ENCODE data around the gene MAPK12. TPM values are rescaled to one million over a fixed set of nuclear protein-coding genes. Genes with fewer than 3 reads are reported as not detected.

The MAPK12 gene
- total RNA-seq, 3 donors from 2014 or later: 3.8 to 9.8 (median 5.3) TPM

DNA sequence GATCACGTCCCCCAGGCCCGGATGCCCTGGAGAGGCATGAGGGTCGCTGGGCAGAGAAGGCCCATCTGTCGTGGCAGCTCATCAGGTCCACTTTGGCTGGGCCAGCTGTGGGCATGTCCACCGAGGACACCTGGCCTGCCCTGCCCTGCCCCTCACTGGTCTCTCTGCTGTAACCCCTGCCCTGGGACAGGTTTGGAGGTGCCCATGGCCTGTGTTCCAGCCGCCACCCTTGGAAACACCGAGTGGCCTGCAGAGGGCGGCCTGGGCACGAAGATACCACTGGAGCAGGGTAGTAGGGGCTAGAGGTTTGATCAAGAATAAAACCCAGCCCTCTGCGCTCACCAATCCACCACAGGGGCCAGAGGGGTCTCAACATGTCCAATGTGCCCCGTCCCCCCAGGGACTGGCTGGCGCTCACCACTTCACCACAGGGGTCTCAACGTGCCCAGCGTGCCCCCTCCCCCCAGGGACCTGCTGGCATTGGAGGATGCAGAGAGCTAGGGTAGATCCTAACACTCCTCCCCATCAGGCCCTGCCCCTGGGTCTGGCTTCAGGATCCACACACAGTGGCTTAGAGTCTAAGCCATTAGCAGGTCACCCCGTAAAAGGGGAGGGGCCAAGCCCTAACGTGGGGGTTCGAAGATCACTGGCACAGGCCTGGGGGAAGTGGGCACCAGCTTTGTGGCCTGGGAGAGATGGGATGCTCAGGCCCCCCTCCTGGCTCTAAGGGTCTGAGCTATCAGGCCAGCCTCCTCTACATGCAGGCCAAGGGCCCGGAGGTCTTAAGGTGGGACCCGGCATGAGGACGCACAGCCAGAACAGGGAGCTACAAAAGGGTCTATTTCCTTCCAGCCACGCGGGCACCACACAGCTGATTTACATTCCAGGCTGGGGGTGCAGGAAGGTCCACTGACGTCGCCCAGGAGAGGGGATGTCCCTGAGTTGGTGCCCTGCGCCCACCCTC lies 9.1 kb downstream of the MAPK12 start:
- Histone ChIP-seq H3K27ac (peak overlapping the region in 1 of 2 donors; percentile 80), H3K4me1 (peaks cover 9 to 11% of the 10 kb centered on the region in 2 donors), H3K4me3 (peak overlapping the region in 2 of 3 donors; percentile 71 to 74), H3K9me3 (no peaks in the 10 kb centered on the region), H3K36me3 (no peaks in the 10 kb centered on the region), H3K27me3 (peaks cover 0 to 4% of the 10 kb centered on the region in 2 donors)
- intact Hi-C loops (cut with DNase I; ENCODE audit: low total_unique reads): loop anchor here (10.0 kb wide), 1 partner anchor 252 kb away; the partner anchor contains the start of genes LMF2 and NCAPH2
- TF ChIP-seq, protein P1, sequence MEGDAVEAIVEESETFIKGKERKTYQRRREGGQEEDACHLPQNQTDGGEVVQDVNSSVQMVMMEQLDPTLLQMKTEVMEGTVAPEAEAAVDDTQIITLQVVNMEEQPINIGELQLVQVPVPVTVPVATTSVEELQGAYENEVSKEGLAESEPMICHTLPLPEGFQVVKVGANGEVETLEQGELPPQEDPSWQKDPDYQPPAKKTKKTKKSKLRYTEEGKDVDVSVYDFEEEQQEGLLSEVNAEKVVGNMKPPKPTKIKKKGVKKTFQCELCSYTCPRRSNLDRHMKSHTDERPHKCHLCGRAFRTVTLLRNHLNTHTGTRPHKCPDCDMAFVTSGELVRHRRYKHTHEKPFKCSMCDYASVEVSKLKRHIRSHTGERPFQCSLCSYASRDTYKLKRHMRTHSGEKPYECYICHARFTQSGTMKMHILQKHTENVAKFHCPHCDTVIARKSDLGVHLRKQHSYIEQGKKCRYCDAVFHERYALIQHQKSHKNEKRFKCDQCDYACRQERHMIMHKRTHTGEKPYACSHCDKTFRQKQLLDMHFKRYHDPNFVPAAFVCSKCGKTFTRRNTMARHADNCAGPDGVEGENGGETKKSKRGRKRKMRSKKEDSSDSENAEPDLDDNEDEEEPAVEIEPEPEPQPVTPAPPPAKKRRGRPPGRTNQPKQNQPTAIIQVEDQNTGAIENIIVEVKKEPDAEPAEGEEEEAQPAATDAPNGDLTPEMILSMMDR (IDR thresholded peaks at IDR 0.05): peak; percentile 10 to 75 (median 66)
- TF ChIP-seq POLR2AphosphoS5 (IDR thresholded peaks at IDR 0.05) (no peak), POLR2A (IDR thresholded peaks at IDR 0.05) (no peak)
- peak; percentile 76 to 81 for DNase-seq (ENCODE audit: low spot score in 2 of 2)

DNA sequence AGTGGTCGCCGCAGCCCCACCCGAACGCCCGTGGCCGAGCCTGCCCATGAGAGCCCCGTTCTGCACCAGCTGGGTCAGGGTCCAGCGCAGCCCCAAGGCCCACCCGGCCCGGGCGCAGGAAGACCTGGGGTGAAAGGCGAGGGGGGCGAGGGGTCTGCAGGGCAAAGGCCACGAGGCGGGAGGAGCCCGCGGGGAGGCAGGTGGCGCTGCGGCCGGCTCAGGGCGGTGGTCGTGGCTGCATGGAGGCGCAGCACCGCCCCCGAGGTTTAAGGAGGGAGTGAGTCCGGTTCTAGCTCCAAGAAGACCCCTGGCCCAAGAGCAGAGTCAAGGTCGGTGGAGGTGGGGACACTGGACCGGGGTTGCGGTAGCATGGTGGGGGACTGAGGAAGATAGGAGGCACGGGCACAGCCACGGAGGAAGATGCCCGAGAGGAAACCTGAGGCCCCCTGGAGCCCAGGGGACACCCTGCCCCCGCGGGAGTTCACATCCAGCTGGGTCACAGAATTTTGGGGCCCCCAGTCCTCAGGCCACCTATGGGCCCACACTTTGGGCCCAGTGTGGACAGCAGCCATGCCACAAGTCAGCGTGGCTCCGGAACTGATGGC lies 9.9 kb downstream of the MAPK12 start:
- Histone ChIP-seq H3K36me3 (no peaks in the 10 kb centered on the region), H3K27me3 (no peaks in the 10 kb centered on the region), H3K9me3 (no peaks in the 10 kb centered on the region), H3K4me1 (peaks cover 9 to 11% of the 10 kb centered on the region in 2 donors), H3K27ac (peak overlapping the region; percentile 75 to 80), H3K4me3 (peak overlapping the region; percentile 71 to 74 (median 71))
- no peak for TF ChIP-seq POLR2A (IDR thresholded peaks at IDR 0.05)
- no peak for TF ChIP-seq POLR2AphosphoS5 (IDR thresholded peaks at IDR 0.05)
- TF ChIP-seq, protein P1 (IDR thresholded peaks at IDR 0.05): no peak
- DNase-seq (ENCODE audit: low spot score in 2 of 2): no peak
- intact Hi-C loops (cut with DNase I; ENCODE audit: low total_unique reads): loop anchor here (10.0 kb wide), 1 partner anchor 253 kb away; the partner anchor contains the start of genes LMF2 and NCAPH2

DNA sequence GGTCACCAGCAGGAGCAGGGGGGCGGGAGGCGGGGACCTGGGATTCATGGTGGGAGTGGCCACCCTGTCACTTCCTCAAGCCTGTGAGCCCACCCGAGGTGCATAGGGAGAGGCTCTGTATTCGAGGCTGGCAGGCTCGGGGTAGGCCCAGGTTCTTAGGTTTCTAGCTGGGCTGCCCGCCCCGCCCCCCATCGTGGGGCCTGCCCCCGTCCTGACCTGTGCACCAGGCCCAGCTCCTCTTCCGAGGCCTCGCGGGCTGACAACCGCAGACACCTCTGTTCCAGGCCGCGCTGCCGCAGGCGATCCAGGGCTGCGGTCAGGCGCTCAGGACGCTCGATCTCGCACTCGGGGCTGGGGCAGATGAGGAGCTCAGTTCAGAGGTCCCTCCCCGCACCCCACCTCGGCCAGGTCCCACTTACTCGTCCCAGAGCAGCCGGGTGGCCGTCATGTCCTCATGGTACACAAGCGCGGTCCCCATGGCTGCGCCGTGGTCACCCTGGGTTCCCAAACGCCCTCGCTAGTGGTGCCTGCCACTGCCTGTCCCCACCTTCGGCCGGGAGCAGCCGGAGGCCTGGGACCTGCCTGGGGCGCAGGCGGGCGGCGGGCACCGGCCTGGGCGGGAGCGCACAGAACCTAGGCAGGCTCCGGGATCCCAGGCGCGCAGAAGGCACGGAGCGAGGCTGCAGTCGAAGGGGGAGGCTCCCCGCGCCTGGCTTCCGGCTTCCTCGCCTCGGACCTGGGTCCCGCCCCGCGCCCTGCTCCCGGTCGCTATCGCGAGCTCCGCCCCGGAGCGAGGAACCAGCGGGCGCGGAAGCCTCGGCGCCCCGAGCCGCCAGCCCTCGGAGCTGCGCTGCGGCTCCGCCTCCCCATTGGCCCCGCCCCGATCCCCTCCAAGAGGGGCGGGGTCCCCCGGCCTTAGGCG lies 10.7 kb downstream of the MAPK12 start, which contains the start of gene HDAC10:
Gene HDAC10, minus strand, starts transcription at position 711 of the 922 bp plus-strand sequence. Its CDS starts 233 bp downstream, at position 478.
- intact Hi-C loops (cut with DNase I; ENCODE audit: low total_unique reads): loop anchor here (10.0 kb wide), 1 partner anchor 254 kb away; the partner anchor contains the start of genes LMF2 and NCAPH2
- peaks cover 12 to 15% of the 10 kb centered on the region in 2 donors for H3K4me1 ChIP-seq
- TF ChIP-seq POLR2AphosphoS5 (IDR thresholded peaks at IDR 0.05) (no peak), POLR2A (IDR thresholded peaks at IDR 0.05) (no peak)

DNA sequence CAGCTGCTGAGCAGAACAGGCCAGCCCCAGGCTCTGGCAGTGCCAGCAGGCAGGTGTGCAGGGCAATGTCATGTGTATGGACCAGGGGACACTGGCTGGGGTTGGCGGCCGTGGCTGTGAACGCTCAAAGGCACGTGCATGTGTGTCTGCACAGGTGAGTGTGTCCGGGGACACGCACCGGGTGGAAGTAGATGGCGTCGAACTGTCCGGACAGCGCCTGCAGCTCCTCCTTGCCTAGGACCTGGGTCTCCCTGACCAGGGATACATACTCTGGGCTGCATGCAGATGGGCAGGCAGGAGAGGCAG lies 11.3 kb downstream of the MAPK12 start:
- DNase-seq (ENCODE audit: low spot score in 2 of 2): no peak
- Histone ChIP-seq H3K36me3 (no peaks in the 10 kb centered on the region), H3K4me1 (peaks cover 17 to 18% of the 10 kb centered on the region in 2 donors), H3K27ac (no peak overlapping the region), H3K9me3 (no peaks in the 10 kb centered on the region), H3K27me3 (no peaks in the 10 kb centered on the region), H3K4me3 (peak overlapping the region; percentile 71 to 74 (median 71))
- intact Hi-C loops (cut with DNase I; ENCODE audit: low total_unique reads): loop anchor here (10.0 kb wide), 1 partner anchor 255 kb away; the partner anchor contains the start of genes LMF2 and NCAPH2
- TF ChIP-seq POLR2AphosphoS5 (IDR thresholded peaks at IDR 0.05) (no peak), POLR2A (IDR thresholded peaks at IDR 0.05) (no peak)
- TF ChIP-seq, protein P1 (IDR thresholded peaks at IDR 0.05): no peak

More for the DNA sequence above, 10.7 kb downstream of the MAPK12 start, which contains the start of gene HDAC10:
- Histone ChIP-seq H3K36me3 (no peaks in the 10 kb centered on the region), H3K27ac (peak within 1 kb of the TSS; percentile 75 to 80), H3K27me3 (no peaks in the 10 kb centered on the region), H3K4me3 (peak within 1 kb of the TSS; percentile 71 to 74 (median 71)), H3K9me3 (no peaks in the 10 kb centered on the region)
- peak in 1 of 2 donors; percentile 65 for DNase-seq (ENCODE audit: low spot score in 2 of 2)

All from breast epithelium (tissue), 4 donors.